Measurements from ENCODE around the gene CYP3A7. TPM values are rescaled to one million over a fixed set of nuclear protein-coding genes. Genes with fewer than 3 reads are reported as not detected.

CYP3A7 gene
- total and polyA plus RNA-seq, 2 of the 13 experiments (the other 11 are each of a cell fraction or from before 2014, with no cell fraction given) = 5.8 to 6.4 TPM

GRCh38 chr7:99693427-99694200, 41.4 kb downstream of the CYP3A7 start (continued):
- no peak for TF ChIP-seq SETDB1 (CRISPR knock-in tag; IDR thresholded peaks at IDR 0.05; ENCODE audit: borderline replicate concordance)
- TF ChIP-seq RFX5 (IDR thresholded peaks at IDR 0.05; ENCODE audit: low read depth, low read length) = no peak
- TF ChIP-seq YEATS2 (CRISPR knock-in tag; IDR thresholded peaks at IDR 0.05; ENCODE audit: borderline replicate concordance) = peak; percentile 60; the same call in 1 of the 2 replicates
- TF ChIP-seq EED (CRISPR knock-in tag; IDR thresholded peaks at IDR 0.05) = peak; percentile 73; the same call in 1 of the 2 replicates
- TF ChIP-seq ZNF136 (CRISPR knock-in tag; IDR thresholded peaks at IDR 0.05; ENCODE audit: low read depth) = peak; percentile 50; the same call in 1 of the 2 replicates
- no peak for TF ChIP-seq CREB1 (IDR thresholded peaks at IDR 0.05)
- TF ChIP-seq CREB1 (CRISPR knock-in tag; IDR thresholded peaks at IDR 0.05) = peak; percentile 54; the same call in 1 of the 2 replicates
- no peak for TF ChIP-seq ZNF615 (CRISPR knock-in tag; IDR thresholded peaks at IDR 0.05; ENCODE audit: borderline replicate concordance)
- no peak for TF ChIP-seq ZNF850 (CRISPR knock-in tag; conservative IDR thresholded peaks at IDR 0.05)
- TF ChIP-seq ZNF687 (CRISPR knock-in tag; IDR thresholded peaks at IDR 0.05) = peak; percentile 95
- TF ChIP-seq ZNF446 (CRISPR knock-in tag; IDR thresholded peaks at IDR 0.05) = no peak
- TF ChIP-seq SIX1 (CRISPR knock-in tag; IDR thresholded peaks at IDR 0.05; ENCODE audit: borderline replicate concordance) = peak; percentile 75; the same call in 1 of the 2 replicates
- no peak for TF ChIP-seq SUZ12 (IDR thresholded peaks at IDR 0.05; ENCODE audit: low read depth, low read length)
- peak; percentile 87; the same call in 1 of the 2 replicates for TF ChIP-seq ZMAT3 (CRISPR knock-in tag; conservative IDR thresholded peaks at IDR 0.05)
- TF ChIP-seq MEF2D (CRISPR knock-in tag; IDR thresholded peaks at IDR 0.05) = peak; percentile 72; the same call in 1 of the 2 replicates
- TF ChIP-seq ZNF414 (CRISPR knock-in tag; IDR thresholded peaks at IDR 0.05) = no peak; the same call in 1 of the 2 replicates
- TF ChIP-seq ZNF441 (CRISPR knock-in tag; IDR thresholded peaks at IDR 0.05; ENCODE audit: borderline replicate concordance) = peak; percentile 89
- TF ChIP-seq TOPORS (CRISPR knock-in tag; IDR thresholded peaks at IDR 0.05) = 0 out of 2 replicates have a peak, but pooled peaks have one; percentile 36
- no peak for TF ChIP-seq ZNF530 (CRISPR knock-in tag; IDR thresholded peaks at IDR 0.05; ENCODE audit: low read depth)
- TF ChIP-seq IKZF5 (CRISPR knock-in tag; IDR thresholded peaks at IDR 0.05) = peak; percentile 82
- TF ChIP-seq ZBTB42 (CRISPR knock-in tag; IDR thresholded peaks at IDR 0.05) = no peak
- TF ChIP-seq GABPA (IDR thresholded peaks at IDR 0.05; ENCODE audit: low read depth, low read length) = no peak
- no peak; the same call in 1 of the 2 replicates for TF ChIP-seq GABPA (CRISPR knock-in tag; IDR thresholded peaks at IDR 0.05; ENCODE audit: low read depth)
- TF ChIP-seq KLF16 (CRISPR knock-in tag; IDR thresholded peaks at IDR 0.05) = peak in 1 of 2 experiments; percentile 93; a peak in 2 of 4 replicates
- no peak for TF ChIP-seq NFYB (CRISPR knock-in tag; IDR thresholded peaks at IDR 0.05)
- TF ChIP-seq ZNF331 (CRISPR knock-in tag; IDR thresholded peaks at IDR 0.05) = peak; percentile 83
